Measurements from ENCODE around the gene RBMS1.

DNA sequence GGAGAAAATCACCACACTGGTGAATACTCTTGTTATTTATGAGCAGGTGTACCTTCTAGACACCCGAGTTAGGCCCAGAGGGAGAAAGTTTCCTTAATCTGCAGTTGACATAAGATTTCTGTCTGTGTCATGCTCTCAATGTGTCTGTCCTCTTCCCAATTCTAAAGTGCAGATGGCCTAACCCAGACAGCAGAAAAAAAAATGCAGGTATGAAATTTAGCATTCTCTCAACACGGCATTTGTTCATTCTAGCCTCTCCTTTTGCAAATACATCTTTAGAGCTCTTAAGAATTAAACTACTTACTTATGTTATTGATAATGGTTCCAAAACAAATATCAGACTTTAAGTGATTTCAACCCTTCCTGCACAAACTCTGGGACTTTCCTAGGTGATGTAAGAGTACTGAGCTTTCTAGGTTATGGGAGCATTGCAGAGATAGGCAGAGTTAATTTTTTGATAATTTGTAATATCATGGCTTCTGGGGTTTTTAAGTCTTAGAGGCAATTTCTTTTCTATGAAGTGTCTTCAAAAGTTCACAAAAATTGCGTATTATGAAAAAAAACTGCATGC is 260.6 kb downstream of the RBMS1 start:
- TF ChIP-seq, protein P1, sequence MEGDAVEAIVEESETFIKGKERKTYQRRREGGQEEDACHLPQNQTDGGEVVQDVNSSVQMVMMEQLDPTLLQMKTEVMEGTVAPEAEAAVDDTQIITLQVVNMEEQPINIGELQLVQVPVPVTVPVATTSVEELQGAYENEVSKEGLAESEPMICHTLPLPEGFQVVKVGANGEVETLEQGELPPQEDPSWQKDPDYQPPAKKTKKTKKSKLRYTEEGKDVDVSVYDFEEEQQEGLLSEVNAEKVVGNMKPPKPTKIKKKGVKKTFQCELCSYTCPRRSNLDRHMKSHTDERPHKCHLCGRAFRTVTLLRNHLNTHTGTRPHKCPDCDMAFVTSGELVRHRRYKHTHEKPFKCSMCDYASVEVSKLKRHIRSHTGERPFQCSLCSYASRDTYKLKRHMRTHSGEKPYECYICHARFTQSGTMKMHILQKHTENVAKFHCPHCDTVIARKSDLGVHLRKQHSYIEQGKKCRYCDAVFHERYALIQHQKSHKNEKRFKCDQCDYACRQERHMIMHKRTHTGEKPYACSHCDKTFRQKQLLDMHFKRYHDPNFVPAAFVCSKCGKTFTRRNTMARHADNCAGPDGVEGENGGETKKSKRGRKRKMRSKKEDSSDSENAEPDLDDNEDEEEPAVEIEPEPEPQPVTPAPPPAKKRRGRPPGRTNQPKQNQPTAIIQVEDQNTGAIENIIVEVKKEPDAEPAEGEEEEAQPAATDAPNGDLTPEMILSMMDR (IDR thresholded peaks at IDR 0.05): no peak
- no peak for TF ChIP-seq POLR2A (IDR thresholded peaks at IDR 0.05)

Data from right lobe of liver (tissue), 4 donors.